Suppressor macrophage (primary cell): ENCODE results near the gene CABP7.
"Not testable (repeated sequence)": the region's sequence is repeated elsewhere in the genome, so short reads cannot be mapped to it uniquely, and the experiment has no call there.

Experiments
- DNase-seq, 4 experiments: peaks; one replicate each; pipeline ENCODE4 v3.0.0-alpha.2; 2020 to 2022

The CABP7 gene

DNA sequence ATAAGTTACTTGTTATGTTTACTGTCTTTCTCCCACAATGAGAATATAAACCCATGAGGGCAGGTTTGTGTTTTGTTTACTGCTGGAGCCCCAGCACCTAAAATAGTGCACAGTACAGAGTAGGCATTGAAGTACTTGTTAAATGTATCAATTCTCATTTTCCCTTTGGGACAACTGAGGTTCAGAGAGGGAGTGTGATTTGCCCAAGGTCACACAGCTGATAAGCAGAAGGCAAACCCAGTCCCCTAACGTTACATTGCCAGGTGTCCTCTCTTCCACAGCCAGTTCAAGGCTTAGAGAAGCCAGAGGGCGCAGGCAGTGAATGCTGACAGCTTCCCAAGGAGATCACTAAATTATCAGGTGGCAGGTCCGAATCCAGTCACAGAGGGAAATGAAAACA is 30.2 kb downstream of the CABP7 start:
- no peak for DNase-seq

DNA sequence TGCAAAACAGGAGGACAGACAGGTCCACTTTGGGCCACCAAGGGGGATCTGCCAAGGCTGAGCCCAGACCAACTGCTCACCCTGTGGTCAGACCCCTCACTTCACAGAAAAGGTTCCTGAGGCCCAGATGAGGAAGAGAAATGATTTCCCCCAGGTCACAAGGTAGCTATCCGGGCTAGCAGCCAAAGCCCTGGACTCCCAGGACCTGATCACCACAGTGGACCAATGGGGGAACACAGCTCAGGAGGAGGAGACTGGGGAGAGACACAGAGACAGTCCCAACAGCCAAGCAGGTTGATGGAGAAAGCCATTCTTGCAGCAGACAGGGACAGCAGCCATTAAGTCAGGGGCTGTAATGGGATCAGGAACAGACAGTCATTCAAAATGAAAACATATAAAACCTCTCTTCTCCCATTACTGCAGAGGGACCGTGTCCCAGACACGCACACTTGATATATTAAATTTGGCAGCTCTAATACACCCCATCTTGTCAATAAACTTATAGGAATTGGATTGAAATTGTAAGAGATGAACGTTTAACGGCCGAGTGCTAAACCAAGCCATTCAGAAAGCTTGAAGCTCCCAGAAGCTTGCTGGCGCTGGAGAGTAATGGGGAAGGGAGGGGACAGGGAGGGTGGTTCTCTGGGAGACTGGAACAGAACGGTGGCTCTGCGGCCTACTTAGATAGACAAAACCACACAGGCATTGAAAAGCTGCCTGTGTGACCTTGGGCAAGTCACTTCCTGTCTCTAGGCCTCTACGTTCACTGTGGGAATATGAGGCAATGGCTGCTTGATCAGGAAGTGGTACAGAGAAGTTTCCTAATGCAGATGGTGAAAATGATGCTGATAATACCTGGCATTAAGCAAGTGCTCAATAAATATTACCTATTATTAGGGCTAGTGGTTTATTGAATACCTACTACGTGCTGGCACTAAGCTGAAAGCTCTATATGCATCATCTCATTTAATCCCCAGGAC is 31.0 kb downstream of the CABP7 start:
- DNase-seq, result peak; percentile 52 to 78 (median 72)

DNA sequence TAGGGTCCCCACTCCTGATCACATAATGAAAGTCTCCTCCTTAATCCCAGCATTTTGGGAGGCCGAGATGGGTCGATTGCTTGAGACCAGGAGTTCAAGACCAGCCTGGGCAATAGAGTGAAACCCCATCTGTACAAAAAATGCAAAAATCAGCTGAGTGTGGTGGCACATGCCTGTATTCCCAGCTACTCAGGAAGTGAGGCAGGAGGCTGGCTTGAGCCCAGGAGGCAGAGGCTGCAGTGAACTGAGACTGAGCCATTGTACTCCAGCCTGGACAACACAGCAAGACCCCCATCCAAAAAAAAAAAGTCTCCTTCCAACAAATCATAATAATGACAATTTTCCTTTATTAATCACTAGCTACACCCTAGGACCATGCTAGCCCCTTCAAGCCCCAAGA is 31.9 kb downstream of the CABP7 start:
- no peak for DNase-seq

DNA sequence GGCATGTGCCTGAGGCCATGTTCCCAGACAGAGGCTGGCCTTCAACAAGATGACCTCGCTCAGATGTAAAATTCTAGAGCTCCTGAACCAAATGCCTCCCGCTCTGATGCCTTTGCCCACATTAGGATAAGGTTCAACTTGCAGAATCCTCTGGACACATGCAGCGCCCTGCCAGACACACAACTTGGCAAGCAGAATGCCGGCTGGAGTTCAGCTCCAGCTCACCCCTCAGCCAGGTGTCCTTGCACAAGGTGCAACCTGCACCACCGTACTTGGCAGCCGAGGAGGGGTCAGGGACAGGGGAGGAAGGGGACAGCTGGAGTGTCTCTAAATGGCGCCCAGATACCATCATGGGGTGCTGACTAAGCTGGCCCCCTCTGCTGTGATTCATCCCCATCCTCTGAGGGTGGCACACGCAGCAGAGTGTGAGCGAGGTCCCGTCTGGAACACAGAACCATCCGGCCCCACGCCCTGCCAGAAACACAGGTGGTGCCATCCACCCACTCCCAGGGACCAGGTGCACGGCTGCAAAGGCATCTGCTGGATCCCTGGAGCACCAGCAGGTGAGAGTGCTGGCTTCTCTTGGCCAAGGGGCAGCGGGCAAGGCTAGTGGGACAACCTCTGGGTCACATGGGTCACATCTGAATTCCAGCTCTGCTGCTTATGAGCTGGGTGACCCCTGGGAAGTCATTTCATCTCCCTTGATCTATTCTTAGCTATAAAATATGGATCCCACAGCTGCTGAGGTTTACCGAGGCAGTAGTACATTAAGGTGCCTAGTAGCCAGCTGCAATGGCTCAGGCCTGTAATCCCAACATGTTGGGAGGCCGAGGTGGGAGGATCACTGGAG is 34.2 kb downstream of the CABP7 start:
- no peak for DNase-seq

DNA sequence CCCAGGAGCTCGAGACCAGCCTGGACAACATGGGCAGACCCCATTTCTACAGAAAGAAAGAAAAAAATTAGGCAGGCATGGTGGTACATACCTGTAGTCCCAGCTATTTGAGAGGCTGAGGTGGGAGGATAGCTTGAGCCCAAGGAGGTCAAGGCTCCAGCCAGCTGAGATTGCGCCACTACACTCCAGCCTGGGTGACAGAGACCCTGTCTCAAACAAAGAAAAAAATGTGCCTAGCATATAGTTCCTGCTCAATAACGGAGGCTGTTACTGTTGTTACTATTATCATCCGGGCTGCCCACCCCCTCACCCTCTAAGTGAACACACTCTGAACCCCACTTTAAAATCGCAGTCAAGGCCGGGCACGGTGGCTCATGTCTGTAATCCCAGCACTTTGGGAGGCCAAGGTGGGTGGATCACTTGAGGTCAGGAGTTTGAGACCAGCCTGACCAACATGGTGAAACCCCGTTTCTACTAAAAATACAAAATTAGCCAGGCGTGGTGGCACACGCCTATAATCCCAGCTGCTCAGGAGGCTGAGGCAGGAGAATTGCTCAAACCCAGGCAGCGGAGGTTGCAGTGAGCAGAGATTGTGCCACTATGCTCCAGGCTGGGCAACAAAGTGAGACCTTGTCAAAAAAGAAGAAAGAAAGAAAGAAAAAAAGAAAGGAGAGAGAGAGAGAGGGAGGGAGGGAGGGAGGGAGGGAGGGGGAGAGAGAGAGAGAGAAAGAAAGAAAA is 35.0 kb downstream of the CABP7 start:
- not testable (repeated sequence) for DNase-seq

DNA sequence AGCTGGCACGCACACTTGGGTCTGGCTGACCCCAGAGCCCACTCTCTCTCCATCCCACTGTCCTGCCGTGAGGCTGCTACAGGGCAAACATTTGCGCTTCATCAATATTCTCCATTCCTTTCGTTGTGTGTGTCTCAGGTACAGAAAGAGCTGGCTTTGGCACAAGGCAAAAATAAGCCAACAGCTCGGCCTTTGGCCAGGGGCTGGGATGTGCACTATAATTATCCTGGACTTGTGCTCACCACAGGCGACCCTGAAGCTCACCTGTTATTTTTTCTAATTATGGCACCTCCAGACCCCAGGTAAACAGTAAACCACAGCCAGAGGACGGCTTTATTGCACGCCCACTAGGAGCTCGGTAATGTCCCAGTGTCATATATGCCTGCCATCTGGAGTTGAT is 36.1 kb downstream of the CABP7 start:
- DNase-seq, result no peak

DNA sequence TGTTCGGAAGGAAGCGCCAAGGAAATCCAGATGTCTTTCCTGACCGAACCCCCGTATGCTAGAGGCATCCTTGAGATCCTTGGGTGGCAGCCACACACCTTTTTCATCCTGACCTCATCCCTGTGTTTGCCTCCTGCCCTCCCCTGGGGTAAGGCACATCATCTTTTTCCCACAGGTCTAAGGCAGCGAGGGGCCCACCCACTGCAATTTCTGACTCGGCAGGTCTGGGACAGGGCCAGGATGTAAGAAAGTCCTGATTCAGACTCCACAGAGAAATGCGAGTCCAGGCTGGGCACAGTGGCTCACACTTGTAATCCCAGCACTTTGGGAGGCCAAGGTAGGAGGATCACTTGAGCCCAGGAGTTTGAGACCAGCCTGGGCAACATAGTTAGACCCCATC is 36.5 kb downstream of the CABP7 start:
- no peak for DNase-seq

DNA sequence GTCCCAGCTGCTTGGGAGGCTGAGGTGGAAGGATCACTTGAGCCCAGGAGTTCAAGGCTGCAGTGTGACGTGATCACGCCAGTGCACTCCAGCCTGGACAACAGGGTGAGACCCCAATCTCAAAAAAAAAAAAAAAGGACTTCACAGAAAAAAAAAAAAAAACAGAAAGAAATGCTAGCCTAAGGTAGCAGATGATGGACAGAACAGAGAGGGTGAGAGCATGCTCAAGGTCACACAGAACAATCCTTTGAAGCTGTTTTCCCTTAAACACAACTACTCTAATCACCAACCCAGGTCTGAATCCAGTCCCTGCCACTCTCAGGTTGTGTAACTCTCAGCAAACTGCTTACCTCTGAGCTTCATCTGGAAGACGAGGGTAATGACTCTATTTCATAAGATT is 37.3 kb downstream of the CABP7 start:
- no peak for DNase-seq

DNA sequence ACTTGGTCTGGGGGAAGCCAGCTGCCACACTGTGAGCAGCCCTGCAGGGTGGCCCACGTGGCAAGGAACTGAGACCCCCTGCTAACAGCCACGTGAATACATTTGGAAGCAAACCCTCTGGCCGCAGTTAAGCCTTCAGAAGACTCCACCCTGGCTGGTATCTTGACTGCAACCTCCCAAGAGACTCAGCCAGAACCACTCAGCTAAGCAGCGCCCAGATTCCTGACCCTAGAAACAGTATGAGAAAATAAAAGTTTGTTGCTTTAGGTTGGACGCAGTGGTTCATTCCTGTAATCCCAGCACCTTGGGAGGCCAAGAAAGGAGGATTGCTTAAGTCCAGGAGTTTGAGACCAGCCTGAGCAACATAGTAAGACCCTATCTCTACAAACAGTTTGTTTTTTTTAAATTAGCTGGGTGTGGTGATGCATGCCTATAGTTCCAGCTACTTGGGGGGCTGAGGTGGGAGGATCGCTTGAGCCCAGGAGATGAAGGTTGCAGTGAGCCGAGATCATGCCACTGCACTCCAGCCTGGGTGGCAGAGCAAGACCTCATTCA is 38.3 kb downstream of the CABP7 start:
- no peak for DNase-seq

DNA sequence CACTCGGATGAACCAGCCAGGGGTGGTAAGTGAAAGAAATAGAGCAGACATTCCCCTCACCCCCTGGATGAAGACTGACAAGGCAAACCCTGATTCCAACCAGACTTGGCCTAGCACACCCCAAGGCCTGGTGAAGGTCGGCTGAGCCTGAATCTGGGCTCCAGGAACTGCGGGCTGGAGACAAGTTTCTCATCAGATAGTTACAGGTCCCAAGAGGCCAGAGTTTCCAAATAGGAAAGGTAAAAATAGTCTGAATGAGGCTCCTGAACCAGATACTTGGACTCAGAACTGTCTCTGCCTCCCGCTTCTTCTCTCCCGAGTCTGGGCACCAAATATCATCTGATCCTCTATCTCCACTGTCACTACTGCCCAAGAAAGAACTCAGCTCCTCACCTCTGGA is 39.2 kb downstream of the CABP7 start:
- DNase-seq, result no peak

DNA sequence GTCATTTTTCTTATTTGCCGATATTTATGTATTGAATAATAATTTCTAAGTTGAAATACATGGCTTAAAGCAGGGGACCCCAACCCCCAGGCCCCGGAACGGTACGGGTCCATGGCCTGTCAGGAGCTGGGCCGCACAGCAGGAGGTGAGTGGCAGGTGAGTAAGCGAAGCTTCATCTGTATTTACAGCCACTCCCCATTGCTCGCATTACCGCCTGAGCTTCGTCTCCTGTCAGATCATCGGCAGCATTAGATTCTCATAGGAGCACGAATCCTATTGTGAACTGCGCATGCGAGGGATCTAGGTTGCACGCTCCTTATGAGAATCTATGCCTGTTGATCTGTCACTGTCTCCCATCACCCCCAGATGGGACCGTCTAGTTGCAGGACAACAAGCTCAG is 42.5 kb downstream of the CABP7 start:
- DNase-seq, result no peak

DNA sequence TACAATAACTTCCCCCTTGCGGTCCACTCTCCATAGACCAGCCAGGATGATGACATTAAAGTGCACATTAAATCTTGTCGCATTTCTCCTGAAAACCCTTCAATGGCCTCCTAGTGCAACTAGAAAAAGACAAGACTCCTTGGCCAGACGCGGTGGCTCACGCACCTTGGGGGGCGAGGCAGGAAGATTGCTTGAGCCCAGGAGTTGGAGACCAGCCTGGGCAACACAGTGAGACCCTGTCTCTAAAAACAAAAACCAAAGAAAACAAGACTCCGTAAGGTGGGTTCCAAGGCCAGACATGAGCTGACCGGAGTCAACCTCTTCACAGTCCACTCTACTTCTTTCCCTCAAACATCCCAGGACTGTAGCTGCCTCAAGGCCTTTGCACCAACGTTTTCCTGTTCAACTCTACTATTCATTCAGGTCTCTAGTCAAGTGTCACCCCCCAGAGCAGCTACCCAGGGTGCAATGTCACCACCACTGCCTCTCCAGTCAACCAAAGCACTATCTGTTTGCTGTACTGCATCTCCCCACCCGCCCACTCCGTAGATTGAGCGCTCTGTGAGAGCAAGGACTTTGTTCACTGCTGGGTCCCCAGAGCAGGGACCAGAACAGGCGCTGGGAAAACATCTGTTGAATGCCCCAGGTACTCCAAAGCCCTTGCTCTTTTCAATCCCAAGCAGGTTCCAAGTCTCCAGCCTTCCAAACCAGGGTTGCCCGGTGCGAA is 46.3 kb downstream of the CABP7 start:
- DNase-seq, result peak in 2 of 4 experiments; percentile 7 to 31

DNA sequence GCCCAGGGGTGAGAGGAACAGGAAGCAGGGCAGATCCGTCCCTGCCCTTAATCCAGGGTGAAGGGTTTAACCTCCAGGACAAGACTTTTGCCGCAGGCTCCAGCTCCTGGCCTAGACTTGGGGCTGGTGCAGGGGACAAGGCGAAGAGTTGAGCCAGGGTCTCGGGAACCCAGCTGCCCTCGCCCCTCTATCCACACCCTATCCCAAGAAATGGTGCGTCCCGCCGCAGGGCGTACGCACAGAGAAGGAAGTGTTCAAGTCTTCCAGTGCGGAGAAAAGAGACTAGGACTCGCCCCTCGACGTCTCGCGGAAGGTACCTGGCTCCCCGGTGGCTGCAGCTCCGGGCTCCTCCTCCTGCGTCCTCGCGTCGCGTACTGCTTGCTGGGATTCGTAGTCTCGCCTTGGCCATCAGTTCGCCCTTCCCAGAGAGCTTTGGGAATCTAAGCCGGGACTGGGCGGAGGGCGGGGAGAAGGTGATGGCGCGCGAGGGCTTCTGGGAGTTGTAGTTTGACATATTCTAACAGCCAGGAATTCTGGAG is 46.9 kb downstream of the CABP7 start, which contains the start of gene ZMAT5:
TSS of gene ZMAT5 (minus strand) at position 376 of the 539 bp plus-strand sequence. CDS start 18,463 bp downstream, outside the sequence.
- DNase-seq, result peak; percentile 96 to 98 (median 98)

DNA sequence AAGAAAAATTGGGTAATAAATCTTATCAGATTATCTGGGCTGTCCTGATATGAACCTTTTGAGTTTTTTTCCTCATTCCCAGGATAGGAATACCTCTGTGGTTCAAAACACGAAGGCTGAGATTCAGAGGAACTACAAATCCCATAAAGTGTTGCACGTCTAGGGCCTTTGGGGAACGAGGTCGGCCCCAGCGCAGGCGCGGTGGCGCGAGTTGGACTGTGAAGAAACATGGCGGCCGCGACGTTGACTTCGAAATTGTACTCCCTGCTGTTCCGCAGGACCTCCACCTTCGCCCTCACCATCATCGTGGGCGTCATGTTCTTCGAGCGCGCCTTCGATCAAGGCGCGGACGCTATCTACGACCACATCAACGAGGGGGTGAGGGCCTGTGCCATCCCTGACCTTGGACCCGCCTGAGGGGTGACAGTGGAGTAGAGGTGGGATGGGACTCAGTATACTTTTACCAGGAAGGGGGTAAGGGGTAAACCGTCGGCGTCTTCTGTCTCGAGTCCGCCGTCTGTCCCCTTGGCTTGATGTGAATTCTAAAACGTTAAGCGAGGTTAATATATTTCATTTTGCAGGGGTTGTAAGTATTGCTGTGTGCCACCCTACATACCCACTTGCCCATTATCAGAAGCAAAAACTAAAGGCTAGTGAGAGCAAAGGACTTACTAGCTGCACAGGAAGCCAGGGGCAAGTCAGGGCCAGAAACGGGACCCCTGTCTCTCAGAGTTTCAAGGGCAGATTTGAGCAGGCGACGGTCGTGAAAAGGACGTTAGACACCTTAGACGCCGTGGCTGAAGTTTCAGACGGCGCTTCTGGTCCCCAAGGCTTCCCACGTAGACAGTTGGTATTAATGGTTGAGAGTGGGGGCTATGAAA is 47.6 kb downstream of the CABP7 start, which contains the start of gene UQCR10:
TSS of gene UQCR10 (plus strand) at position 199 of the 881 bp plus-strand sequence. CDS start at position 229, 30 bp downstream.
- peak; percentile 95 to 97 (median 96) for DNase-seq

DNA sequence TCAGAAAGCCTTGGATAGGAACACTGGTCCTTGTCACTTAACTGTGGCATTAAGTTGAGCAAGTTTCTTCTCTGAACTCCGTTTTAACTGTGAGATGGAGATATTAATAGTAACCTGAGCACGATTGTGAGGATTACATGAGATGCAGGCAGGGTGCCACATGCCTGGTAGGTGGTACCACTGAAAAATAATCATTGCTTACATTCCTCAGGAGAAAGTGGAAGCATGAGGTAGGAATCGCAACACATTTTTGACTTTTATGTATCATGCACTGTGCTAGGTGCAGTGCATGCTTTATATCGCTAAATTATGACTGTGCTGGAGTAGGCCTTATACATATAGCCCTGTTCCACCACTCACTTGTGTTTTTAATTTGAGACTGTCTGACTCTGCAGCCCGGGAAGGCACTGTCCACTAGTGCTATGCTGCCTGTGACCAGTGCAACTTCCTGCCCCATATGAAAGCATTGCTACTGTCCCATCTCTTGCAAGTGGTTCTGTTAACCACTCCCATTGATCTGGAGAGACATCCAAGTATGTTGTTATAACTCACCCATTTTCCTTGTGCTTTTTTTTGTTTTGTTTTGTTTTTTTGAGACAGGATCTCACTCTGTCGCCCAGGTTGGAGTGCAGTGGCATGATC is 48.4 kb downstream of the CABP7 start:
- DNase-seq, result peak in 3 of 4 experiments; percentile 25 to 30 (median 27)

DNA sequence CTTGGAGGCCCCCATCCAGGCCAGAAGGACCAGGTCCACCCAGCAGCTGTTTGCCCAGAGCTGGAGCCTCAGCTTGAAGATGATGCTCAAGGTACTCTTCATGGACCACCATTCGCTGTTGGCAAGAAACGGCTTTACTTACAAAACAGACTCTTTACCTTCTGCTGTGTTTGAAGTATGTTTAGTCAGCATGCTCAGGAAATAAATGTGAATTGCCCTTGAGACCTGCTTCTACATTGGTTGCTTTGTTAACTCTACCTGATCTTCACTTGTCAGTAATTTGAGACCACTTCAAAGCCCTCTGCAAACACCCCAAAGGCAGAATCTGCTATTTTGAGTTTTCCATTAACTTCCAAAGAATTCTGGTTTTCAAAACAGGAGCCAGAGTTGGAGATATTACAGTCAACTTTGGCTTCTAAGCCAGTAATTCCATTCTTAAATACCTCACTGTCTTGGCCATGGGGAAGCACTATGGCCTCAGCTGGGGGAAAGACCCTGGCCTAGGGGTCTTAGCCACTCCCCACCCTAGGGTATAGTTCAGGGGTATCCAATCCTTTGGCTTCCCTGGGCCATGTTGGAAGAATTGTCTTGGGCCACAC is 50.0 kb downstream of the CABP7 start:
- DNase-seq, result no peak

DNA sequence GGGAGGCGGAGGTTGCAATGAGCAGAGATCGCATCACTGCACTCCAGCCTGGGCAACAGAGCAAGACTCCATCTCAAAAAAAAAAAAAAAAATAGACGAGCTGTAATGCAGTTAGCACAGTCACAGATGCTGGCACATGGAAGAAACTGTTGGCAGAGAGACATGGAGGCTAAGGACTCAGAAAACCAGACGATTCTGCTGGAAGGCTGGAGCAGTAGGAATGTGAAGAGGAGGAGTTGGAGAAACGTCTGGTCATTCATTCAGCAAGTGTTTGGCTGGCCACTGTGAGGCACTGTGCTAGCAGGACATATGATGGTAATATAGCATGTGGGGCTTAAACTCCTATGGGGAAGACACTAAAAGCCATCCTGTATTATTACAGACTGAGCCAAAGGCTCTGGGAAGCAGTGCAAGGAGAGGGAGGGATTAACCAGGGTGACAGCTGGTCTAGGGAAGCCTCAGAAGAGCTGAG is 52.4 kb downstream of the CABP7 start:
- peak in 3 of 4 experiments; percentile 42 to 54 (median 48) for DNase-seq

DNA sequence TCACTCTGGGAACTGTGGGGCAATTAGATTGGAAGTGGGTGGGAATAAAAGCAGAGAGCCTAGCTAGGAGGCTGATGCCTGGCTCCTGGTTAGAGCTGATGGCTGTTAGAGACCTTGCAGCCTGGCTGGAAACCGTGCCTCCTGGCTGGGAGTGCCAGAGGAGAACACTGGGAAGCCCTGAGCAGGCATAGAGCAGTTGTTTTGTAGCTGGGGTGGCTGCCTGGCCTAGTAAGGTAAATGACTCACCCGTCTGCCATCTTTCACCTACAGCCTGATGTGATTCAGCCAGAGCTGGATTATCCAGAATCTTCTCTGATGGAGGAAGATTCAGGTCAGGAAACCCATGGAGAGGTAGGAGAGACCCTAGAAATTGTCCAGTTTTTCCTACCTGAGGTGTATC is 53.4 kb downstream of the CABP7 start:
- no peak for DNase-seq

DNA sequence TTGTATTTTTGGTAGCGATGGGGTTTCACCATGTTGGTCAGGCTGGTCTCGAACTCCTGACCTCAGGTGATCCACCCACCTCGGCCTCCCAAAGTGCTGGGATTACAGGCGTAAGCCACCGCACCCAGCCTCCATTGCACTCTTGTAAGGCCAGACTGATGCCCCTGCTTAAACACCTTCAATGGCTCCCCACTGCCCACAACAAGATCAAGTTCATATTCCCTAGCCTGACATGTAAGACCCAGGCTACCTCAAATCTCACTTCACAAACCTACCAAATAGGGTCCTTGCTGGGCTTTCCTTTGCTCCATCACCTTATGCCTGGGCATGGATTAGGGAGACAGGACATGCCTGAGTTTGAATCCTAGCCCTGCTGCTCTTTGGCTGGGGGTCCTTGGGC is 60.4 kb downstream of the CABP7 start:
- DNase-seq, result no peak
